OCI-LY7 (cell line): ENCODE measurements around the gene GNB1L. TPM values are rescaled to one million over a fixed set of nuclear protein-coding genes. Genes with fewer than 3 reads are reported as not detected.

Source experiments
- BruUV-seq: library from RNA; stranded (reverse); fragments of 400-500 nt; replicated peaks from 2 replicates; lab custom pipeline; 2021; lab: Mats Ljungman, UMichigan
- CTCF ChIA-PET: fragments of 300-600 bp; sonication (Branson Sonifier 250); formaldehyde crosslinking; loops from one replicate; lab custom pipeline; 2022; ENCODE audit warnings: antibody characterized with exemption; ENCODE audit not compliant: unreplicated experiment; lab: Charles Lee
- POLR2A ChIA-PET: fragments of 300-600 bp; sonication (Branson Sonifier 250); formaldehyde crosslinking; loops from one replicate; lab custom pipeline; 2022; ENCODE audit warnings: antibody characterized with exemption; lab: Charles Lee
- DNase-seq: peaks from one replicate; pipeline ENCODE4 v3.0.0-alpha.2; 2015; ENCODE audit warnings: low spot score
- H2AFZ ChIP-seq: fragments of 200-600 bp; sonication (generic), shearing (Covaris generic); 2 replicates; pipeline ENCODE4 v1.6.1; 2014; ENCODE audit warnings: mild to moderate bottlenecking, antibody characterized with exemption, low read length, moderate library complexity
- H3K27ac ChIP-seq: fragments of 200-600 bp; sonication (generic); 2 replicates; pipeline ENCODE4 v1.5.1; 2014; ENCODE audit warnings: mixed run types, low read depth, mild to moderate bottlenecking, moderate library complexity, low read length, inconsistent platforms; ENCODE audit not compliant: poor library complexity, severe bottlenecking
- H3K36me3 ChIP-seq: fragments of 200-600 bp; sonication (generic); 2 replicates; pipeline ENCODE4 v1.6.1; 2014; ENCODE audit warnings: mild to moderate bottlenecking, antibody characterized with exemption, low read length, moderate library complexity, mixed read lengths; ENCODE audit not compliant: insufficient read depth
- H3K4me1 ChIP-seq: fragments of 200-600 bp; sonication (generic); 2 replicates; pipeline ENCODE4 v1.5.1; 2014; ENCODE audit warnings: mild to moderate bottlenecking, low read length; ENCODE audit not compliant: insufficient read depth, poor library complexity, severe bottlenecking
- H3K4me2 ChIP-seq: fragments of 200-600 bp; sonication (generic); 2 replicates; pipeline ENCODE4 v1.6.1; 2014; ENCODE audit warnings: mild to moderate bottlenecking, low read length
- H3K4me3 ChIP-seq: fragments of 200-600 bp; sonication (generic); 2 replicates; pipeline ENCODE4 v1.5.1; 2014; ENCODE audit warnings: mild to moderate bottlenecking, low read depth, low read length; ENCODE audit not compliant: poor library complexity, severe bottlenecking
- H3K79me2 ChIP-seq: fragments of 200-600 bp; sonication (generic); 2 replicates; pipeline ENCODE4 v1.6.1; 2016; ENCODE audit warnings: low read depth, mild to moderate bottlenecking, low read length, moderate library complexity, mixed read lengths; ENCODE audit not compliant: insufficient read depth
- H3K9me2 ChIP-seq: fragments of 200-600 bp; sonication (generic); 2 replicates; pipeline ENCODE4 v1.6.1; 2016; ENCODE audit warnings: mild to moderate bottlenecking, low read length, mixed read lengths; ENCODE audit not compliant: insufficient read depth
- H3K9me3 ChIP-seq: fragments of 200-600 bp; sonication (generic); 2 replicates; pipeline ENCODE4 v1.6.1; 2014; ENCODE audit warnings: mild to moderate bottlenecking, mixed run types, low read length, mixed read lengths
- H4K20me1 ChIP-seq: fragments of 200-600 bp; sonication (generic); 2 replicates; pipeline ENCODE4 v1.6.1; 2014; ENCODE audit warnings: mild to moderate bottlenecking, antibody characterized with exemption, low read length, moderate library complexity, mixed read lengths; ENCODE audit not compliant: insufficient read depth
- EZH2phosphoT487 ChIP-seq: fragments of 200-600 bp; sonication (generic); IDR thresholded peaks from 2 replicates; pipeline ENCODE4 v1.6.1; 2018; ENCODE audit warnings: low read depth, borderline replicate concordance, mild to moderate bottlenecking, mixed run types, antibody characterized with exemption, low read length, moderate library complexity, mixed read lengths
- intact Hi-C: fragments of 100-400 bp; cut with micrococcal nuclease; formaldehyde crosslinking; loops from one replicate; pipeline ENCODE4 v1.10.0; 2022; ENCODE audit not compliant: unreplicated experiment
- total RNA-seq, 2 experiments: library from RNA; depleted of rRNA in 1 of 2; stranded (reverse); fragments of >200 nt in 1 of 2; shearing (Covaris generic) in 1 of 2; gene quantifications; 2 replicates each; pipeline ENCODE4 v1.2.3, GENCODE V29; 2014 to 2022
- TF ChIP-seq, protein P1 (sequence below): fragments of 200-600 bp; sonication (generic); conservative IDR thresholded peaks from 2 replicates; pipeline ENCODE4 v1.5.1; 2014; ENCODE audit warnings: mild to moderate bottlenecking, antibody characterized with exemption, low read length, moderate library complexity, mixed read lengths

The GNB1L gene
- total RNA-seq, 2 experiments from 2014 or later, result 13.1 to 26.7 TPM

DNA sequence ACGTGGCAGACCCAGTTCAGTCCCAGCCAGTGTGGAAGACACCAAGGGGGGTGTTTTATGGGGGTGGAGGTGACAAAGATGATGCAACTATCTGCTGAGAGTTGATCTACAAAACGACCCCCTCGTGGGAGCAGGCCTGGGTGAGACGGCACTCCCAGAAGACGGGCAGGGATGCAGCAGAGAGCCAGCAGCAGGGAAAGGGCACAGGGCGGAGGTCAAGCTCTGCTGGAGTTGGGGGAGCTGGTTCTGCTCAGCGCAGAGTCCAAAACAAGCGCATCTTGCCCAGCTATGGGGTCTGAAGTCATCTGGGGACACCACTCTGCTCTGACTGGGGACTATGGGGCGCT lies 3.9 kb downstream of the GNB1L start:
- no TSS peak for BruUV-seq
- intact Hi-C loops, result no loop called here
- POLR2A ChIA-PET, result interaction anchor here (1.1 kb wide), 1 partner anchor 18 kb away, joined by 3 read pairs; no protein-coding TSS in a partner anchor
- Histone ChIP-seq H3K9me3 (no peaks in the 10 kb centered on the region), H3K9me2 (no peaks in the 10 kb centered on the region), H3K4me2 (no peak overlapping the region), H4K20me1 (0 out of 2 replicates have a peak, but pooled peaks cover 9% of the 10 kb centered on the region), H3K27ac (no peak overlapping the region), H2AFZ (no peak overlapping the region), H3K79me2 (peaks cover 39% of the 10 kb centered on the region), H3K4me3 (no peak overlapping the region), H3K4me1 (peaks cover 16% of the 10 kb centered on the region), H3K36me3 (peaks cover 77% of the 10 kb centered on the region)
- no peak for DNase-seq
- TF ChIP-seq EZH2phosphoT487, result no peak
- TF ChIP-seq, protein P1, sequence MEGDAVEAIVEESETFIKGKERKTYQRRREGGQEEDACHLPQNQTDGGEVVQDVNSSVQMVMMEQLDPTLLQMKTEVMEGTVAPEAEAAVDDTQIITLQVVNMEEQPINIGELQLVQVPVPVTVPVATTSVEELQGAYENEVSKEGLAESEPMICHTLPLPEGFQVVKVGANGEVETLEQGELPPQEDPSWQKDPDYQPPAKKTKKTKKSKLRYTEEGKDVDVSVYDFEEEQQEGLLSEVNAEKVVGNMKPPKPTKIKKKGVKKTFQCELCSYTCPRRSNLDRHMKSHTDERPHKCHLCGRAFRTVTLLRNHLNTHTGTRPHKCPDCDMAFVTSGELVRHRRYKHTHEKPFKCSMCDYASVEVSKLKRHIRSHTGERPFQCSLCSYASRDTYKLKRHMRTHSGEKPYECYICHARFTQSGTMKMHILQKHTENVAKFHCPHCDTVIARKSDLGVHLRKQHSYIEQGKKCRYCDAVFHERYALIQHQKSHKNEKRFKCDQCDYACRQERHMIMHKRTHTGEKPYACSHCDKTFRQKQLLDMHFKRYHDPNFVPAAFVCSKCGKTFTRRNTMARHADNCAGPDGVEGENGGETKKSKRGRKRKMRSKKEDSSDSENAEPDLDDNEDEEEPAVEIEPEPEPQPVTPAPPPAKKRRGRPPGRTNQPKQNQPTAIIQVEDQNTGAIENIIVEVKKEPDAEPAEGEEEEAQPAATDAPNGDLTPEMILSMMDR, result no peak
- CTCF ChIA-PET, result interaction anchor here (1.1 kb wide), 1 partner anchor 18 kb away, joined by 3 read pairs; no protein-coding TSS in a partner anchor

GRCh38 chr22:19849835-19850762 lies 4.6 kb downstream of the GNB1L start:
- TF ChIP-seq, protein P1, result no peak
- TF ChIP-seq EZH2phosphoT487, result no peak
- no TSS peak for BruUV-seq
- Histone ChIP-seq H3K9me3 (no peaks in the 10 kb centered on the region), H3K36me3 (peaks cover 77% of the 10 kb centered on the region), H2AFZ (no peak overlapping the region), H3K27ac (no peak overlapping the region), H3K79me2 (peaks cover 32% of the 10 kb centered on the region), H3K4me2 (no peak overlapping the region), H3K4me1 (peaks cover 22% of the 10 kb centered on the region), H4K20me1 (0 out of 2 replicates have a peak, but pooled peaks cover 9% of the 10 kb centered on the region), H3K9me2 (no peaks in the 10 kb centered on the region), H3K4me3 (no peak overlapping the region)
- no peak for DNase-seq
- CTCF ChIA-PET, result interaction anchor here (1.1 kb wide), 1 partner anchor 19 kb away, joined by 3 read pairs; no protein-coding TSS in a partner anchor
- POLR2A ChIA-PET, result interaction anchor here (1.1 kb wide), 1 partner anchor 18 kb away, joined by 3 read pairs; no protein-coding TSS in a partner anchor
- intact Hi-C loops, result no loop called here
